GOT3 (cell line): ENCODE data around the gene MYH10.

ENCODE experiments used
- DNase-seq: peaks from one replicate; lab custom pipeline; 2025; ENCODE audit warnings: mixed read lengths; lab: John Stamatoyannopoulos, UW

The MYH10 gene

GRCh38 chr17:8609910-8610309 is 20.6 kb downstream of the MYH10 start:
- DNase-seq = no peak

DNA sequence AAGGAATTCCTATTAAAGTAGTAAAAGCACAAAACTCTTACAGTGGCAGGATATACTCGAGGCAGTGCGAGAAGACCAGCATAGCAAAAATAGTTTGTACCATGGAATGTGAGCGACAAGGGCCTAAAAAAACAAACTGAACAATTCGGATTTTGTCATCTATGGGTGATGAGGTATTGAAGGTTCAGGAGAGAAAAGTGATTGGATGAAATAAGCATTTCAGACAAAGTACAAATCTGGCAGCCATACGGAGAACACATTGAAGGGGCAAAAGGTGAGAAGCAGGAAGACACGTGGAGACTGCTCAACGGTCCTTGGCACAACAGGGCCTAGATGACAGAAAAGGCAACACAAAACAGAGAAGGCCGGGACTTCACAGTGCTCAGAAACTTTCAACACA is 22.5 kb downstream of the MYH10 start:
- no peak for DNase-seq

- no peak for DNase-seq
Measured at GRCh38 chr17:8606401-8606800, 24.1 kb downstream of the MYH10 start.

GRCh38 chr17:8602679-8603078 is 27.8 kb downstream of the MYH10 start:
- DNase-seq = no peak

DNA sequence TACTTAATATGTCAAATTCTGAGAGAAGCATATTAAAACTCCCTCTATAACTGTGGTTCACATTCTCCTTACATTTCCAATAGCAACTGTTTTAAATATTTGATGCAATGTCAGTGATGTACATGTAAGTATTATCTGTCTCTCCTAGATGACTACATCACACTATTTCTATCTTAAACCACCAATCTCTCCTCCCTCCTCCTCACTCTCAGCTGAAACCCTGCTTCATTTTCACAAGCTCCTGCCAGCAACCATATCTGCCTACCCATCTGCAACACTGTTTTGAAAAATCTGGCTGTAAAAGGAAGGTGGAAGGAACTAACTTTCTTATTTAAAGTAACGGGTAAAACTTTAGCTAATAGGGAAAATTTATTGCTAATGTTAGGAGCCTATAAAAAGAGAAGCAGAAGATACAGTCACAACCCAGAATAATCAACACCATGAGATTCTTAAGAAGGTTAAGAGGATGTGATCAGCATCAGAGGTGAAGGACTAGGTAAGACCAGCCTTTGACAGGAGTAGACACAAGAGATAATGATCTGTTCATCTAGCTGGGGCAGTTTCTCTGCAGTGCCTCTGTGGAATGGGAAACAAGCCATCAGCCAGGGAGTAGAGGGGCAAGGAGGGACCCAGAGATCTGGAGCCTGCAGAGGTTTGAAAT is 31.0 kb downstream of the MYH10 start:
- DNase-seq = no peak

DNA sequence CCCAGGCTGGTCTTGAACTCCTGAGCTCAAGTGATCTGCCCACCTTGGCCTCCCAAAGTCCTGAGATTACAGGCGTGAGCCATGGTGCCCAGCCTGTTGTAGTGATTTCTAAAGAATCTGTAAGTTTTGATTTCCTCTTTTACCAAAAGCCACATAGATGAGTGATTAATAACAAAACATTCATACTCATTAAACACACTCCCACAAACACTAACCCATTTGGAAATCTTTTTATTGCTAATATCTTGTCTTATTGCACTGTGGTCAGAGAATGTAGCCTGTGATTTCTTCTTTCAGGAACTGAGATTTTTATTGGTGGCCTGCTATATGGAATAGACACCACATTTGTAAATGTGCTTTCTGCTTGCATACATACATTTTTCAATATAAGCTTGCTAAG is 31.6 kb downstream of the MYH10 start:
- DNase-seq = no peak

DNA sequence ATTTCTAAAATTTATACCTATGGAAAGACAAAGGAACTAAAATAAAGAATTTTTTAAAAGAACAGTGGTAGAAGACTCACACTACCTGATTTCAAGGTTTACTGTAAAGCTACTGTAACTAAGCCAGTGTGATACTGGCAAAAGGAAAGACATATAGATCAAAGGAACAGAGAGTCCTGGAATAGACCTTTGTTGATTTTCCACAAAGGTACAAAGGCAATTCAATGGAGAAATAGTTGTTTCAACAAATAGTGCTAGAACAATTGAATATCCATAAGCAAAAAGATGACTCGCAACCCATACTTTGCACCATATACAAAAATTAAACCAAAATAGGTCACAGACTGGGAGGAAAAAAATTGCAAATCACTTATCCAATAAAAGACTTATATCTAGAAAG is 36.7 kb downstream of the MYH10 start:
- DNase-seq = no peak

DNA sequence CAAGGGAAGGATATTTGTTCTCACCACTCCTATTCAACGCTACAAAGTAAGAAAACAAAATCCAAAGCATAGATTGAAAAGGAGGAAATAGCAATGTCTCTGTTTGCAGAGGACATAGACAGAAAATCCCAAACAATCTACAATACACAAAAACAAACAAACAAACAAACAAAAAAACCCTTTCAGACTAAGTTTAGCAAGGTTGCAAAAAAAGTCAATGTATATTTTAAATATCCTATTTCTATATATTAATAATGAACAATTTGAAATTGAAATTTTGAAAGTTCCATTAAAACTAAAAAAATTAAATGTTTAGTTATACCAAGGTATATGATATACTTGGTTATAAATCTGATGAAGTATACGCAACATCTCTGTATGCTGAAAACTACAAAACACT is 37.2 kb downstream of the MYH10 start:
- DNase-seq = no peak

DNA sequence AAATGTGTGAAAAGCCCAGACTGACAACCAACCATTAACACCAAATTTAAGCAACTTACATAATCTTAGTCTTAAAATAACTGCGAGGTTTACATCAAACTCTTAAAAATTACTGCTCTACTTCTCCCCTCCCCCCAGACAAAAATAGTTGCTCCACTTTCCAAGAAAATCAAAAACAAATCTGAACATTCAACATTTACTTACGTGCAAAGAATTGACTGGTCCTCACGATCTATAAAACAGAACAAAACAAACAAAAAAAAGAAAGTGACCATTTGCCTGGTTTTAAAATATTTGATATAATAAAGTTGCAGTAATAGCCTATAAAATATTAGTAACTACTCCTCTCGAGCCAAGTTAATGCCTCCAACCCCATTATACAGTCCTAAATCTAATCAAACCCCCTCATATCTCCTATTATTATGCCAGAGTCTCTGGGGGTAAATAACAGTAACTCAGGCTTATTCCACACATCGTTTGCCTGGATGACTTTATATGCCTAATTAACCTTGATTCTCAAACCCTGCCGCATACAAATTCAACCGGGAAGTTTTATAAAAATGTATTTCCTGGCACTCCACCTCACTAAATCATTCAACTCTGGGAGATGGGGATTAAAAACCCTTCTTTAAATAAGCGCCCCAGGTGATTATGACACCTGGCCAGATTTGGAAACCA is 41.5 kb downstream of the MYH10 start:
- DNase-seq = no peak

GRCh38 chr17:8586766-8587165 is 43.8 kb downstream of the MYH10 start:
- DNase-seq = no peak

- DNase-seq = no peak
Measured at GRCh38 chr17:8585911-8586310, 44.6 kb downstream of the MYH10 start.

DNA sequence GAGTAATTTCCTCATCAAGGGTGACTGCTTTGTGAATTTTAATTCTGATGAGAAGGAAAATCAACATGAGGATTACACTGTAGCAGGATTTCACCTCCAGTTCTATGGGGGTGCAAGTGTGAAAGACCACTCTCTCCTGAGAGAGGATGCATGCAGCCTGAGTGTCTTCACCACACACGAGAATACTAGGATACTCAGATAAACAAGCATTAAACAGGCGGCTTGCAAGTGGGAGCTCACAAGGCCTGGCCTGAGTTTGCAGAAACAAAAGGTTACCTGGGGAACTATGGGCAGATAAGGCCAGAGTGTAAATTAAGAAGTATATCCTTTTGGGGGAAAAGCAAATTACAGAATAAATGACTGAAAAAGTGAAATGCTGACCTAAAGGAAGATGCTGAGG is 46.6 kb downstream of the MYH10 start:
- no peak for DNase-seq

- DNase-seq = no peak
Measured at GRCh38 chr17:8580952-8581658, 49.4 kb downstream of the MYH10 start.

DNA sequence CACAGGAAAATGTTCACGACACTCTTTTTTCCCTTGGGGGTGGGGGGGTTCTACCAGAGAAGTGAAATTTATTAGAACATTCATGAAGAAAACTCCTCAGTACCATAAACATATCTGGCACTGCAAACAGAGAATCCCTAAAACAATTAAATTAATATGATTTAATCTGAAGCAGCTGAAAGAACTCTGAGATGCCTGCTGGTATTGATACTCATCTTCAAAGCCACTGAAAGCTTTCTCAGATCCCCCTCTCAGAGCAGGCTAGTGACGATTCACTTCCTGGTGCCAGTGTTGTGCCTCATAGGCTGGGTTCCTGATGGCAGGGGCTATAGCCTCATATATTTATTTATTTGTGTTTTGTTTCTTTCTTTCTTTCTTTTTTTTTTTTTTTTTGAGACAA is 52.7 kb downstream of the MYH10 start:
- DNase-seq = no peak

GRCh38 chr17:8576559-8577294 is 53.8 kb downstream of the MYH10 start:
- DNase-seq = no peak

DNA sequence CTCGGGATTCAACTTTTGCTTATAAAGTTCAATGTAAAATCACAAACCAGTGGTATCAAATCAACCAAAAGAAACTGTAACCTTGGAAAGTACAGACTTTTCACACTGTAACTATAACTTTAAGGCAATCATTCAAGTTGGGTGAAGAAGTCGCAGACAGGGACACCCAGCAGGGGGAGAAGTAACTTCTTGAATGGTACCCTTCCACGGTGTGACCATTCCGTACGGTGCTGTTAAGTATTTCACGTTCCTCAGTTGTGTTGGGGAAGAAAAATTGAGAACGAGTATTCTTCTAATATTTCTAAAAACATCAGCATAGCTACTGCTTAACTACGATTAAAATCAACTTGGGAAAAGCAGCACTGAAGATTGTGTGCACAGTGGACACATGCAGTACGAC is 55.8 kb downstream of the MYH10 start:
- no peak for DNase-seq

- DNase-seq = no peak
Measured at GRCh38 chr17:8572764-8573163, 57.8 kb downstream of the MYH10 start.

DNA sequence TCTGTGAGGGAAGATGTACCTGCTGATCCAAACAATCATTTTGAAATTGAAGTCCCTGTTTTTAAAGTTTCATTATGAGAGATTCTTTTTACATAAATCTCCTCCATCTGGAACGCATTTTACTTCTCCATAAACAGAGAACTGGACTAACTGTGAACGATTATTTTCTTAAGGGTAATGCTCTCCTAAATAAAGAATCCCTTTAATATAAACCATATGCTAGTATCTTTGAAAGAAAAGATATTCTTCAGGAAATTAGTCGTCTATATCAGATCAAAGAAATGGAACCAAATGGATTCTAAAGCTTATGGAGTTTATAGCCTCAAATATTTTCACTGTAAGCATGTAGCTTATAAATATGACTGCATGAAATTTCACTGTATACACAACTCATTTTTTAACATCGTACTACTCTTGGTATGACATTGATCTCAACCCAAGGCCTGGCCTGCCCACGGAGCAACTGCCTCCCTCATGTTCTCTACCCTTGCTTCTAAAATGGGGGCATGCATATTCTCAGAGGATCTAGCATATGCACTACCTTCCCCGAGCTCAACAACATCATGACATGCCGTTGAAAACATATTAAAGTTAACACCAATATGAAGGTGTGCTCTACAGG is 66.4 kb downstream of the MYH10 start:
- DNase-seq = no peak

GRCh38 chr17:8563024-8563776 is 67.3 kb downstream of the MYH10 start:
- no peak for DNase-seq

GRCh38 chr17:8558144-8558543 is 72.4 kb downstream of the MYH10 start:
- no peak for DNase-seq

DNA sequence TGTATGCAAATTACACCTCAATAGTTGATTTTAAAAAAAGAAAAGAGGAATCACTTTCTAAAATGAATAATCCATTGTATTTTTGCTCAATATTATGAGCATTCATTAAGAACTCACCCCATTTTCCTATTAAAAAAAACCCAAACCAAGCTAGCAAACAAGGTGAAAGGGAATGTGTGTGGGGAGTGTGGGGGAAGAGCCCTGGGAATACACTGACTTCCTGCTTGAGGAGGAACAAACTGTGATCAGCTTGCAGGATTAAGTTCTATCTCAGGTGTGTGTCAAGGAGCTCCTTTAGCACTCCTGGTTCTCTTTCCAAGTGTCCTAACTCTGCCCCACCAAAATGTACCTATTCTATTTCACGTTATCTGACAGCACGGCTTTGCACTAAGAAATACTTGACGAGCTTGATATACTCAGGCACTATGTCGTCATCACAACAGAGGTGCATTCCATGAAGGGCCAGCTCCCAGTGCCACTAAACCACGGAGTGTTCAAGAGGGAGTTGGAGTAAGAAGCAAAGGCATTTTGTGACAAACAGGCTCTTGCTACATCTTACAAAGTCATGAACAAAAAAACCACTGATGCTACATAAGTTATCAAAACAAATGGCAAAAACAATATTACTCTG is 73.2 kb downstream of the MYH10 start:
- no peak for DNase-seq
